H9 (cell line): Measurements from ENCODE around the gene CDR2L. TPM values are rescaled to one million over a fixed set of nuclear protein-coding genes. Genes with fewer than 3 reads are reported as not detected.

Source experiments
- DNase-seq: peaks from one replicate; pipeline ENCODE4 v3.0.0-alpha.2; 2017
- H2AFZ ChIP-seq: one replicate; pipeline ENCODE4 v1.6.1; 2013; ENCODE audit warnings: mild to moderate bottlenecking, low read length, control low read depth, moderate library complexity
- H2AK5ac ChIP-seq: 2 replicates; pipeline ENCODE4 v1.6.1; 2013; ENCODE audit warnings: low read length, control low read depth, mixed read lengths; ENCODE audit not compliant: insufficient read length
- H2BK120ac ChIP-seq: one replicate; pipeline ENCODE4 v1.6.1; 2013; ENCODE audit warnings: low read depth, mild to moderate bottlenecking, low read length, control low read depth, inconsistent platforms; ENCODE audit not compliant: poor library complexity, severe bottlenecking
- H2BK12ac ChIP-seq: 2 replicates; pipeline ENCODE4 v1.6.1; 2013; ENCODE audit warnings: low read length, control low read depth, mixed read lengths, low read depth; ENCODE audit not compliant: insufficient read length
- H2BK15ac ChIP-seq: 2 replicates; pipeline ENCODE4 v1.6.1; 2013; ENCODE audit warnings: low read depth, low read length, control low read depth
- H2BK20ac ChIP-seq: one replicate; pipeline ENCODE4 v1.6.1; 2013; ENCODE audit warnings: low read depth, mild to moderate bottlenecking, low read length, control low read depth, inconsistent platforms; ENCODE audit not compliant: poor library complexity, severe bottlenecking
- H2BK5ac ChIP-seq: 2 replicates; pipeline ENCODE4 v1.6.1; 2013; ENCODE audit warnings: low read length, control low read depth, mixed read lengths; ENCODE audit not compliant: insufficient read length
- H3K14ac ChIP-seq: 2 replicates; pipeline ENCODE4 v1.6.1; 2013; ENCODE audit warnings: low read length, control low read depth; ENCODE audit not compliant: insufficient read depth
- H3K18ac ChIP-seq: 2 replicates; pipeline ENCODE4 v1.6.1; 2013; ENCODE audit warnings: low read depth, mild to moderate bottlenecking, mixed read lengths, low read length, control low read depth; ENCODE audit not compliant: insufficient read length
- H3K23ac ChIP-seq: 2 replicates; pipeline ENCODE4 v1.6.1; 2013; ENCODE audit warnings: low read length, control low read depth, mixed read lengths, low read depth; ENCODE audit not compliant: insufficient read length
- H3K23me2 ChIP-seq: 2 replicates; pipeline ENCODE4 v1.6.1; 2013; ENCODE audit warnings: low read depth, mild to moderate bottlenecking, mixed read lengths, low read length, control low read depth; ENCODE audit not compliant: insufficient read length, poor library complexity, severe bottlenecking
- H3K27ac ChIP-seq: 2 replicates; pipeline ENCODE4 v1.5.1; 2013; ENCODE audit warnings: low read length, control low read depth, mixed read lengths, low read depth; ENCODE audit not compliant: insufficient read length
- H3K27me3 ChIP-seq: 2 replicates; pipeline ENCODE4 v1.6.1; 2013; ENCODE audit warnings: low read length, control low read depth, inconsistent platforms; ENCODE audit not compliant: insufficient read depth
- H3K4ac ChIP-seq: 2 replicates; pipeline ENCODE4 v1.6.1; 2013; ENCODE audit warnings: low read depth, mild to moderate bottlenecking, control low read depth, inconsistent platforms, low read length, moderate library complexity
- H3K4me1 ChIP-seq: 2 replicates; pipeline ENCODE4 v1.6.1; 2013; ENCODE audit warnings: low read length, control low read depth, inconsistent platforms; ENCODE audit not compliant: insufficient read depth
- H3K4me2 ChIP-seq: 2 replicates; pipeline ENCODE4 v1.6.1; 2013; ENCODE audit warnings: low read length, control low read depth, mixed read lengths; ENCODE audit not compliant: insufficient read length, insufficient read depth
- H3K56ac ChIP-seq: 2 replicates; pipeline ENCODE4 v1.6.1; 2013; ENCODE audit warnings: low read depth, mild to moderate bottlenecking, mixed read lengths, low read length, control low read depth; ENCODE audit not compliant: insufficient read length
- H3K79me1 ChIP-seq: 2 replicates; pipeline ENCODE4 v1.6.1; 2013; ENCODE audit warnings: low read depth, mild to moderate bottlenecking, moderate library complexity, low read length, control low read depth, inconsistent platforms; ENCODE audit not compliant: insufficient read depth, poor library complexity, severe bottlenecking
- H3K79me2 ChIP-seq: 2 replicates; pipeline ENCODE4 v1.6.1; 2013; ENCODE audit warnings: low read length, control low read depth, inconsistent platforms; ENCODE audit not compliant: insufficient read depth
- H3K9ac ChIP-seq: 2 replicates; pipeline ENCODE4 v1.6.1; 2013; ENCODE audit warnings: low read length, control low read depth, mixed read lengths; ENCODE audit not compliant: insufficient read length; ENCODE audit errors: extremely low read depth
- H3K9me3 ChIP-seq: one replicate; pipeline ENCODE4 v1.6.1; 2013; ENCODE audit warnings: low read depth, low read length, inconsistent platforms; ENCODE audit not compliant: control insufficient read depth
- H3T11ph ChIP-seq: one replicate; pipeline ENCODE4 v1.6.1; 2013; ENCODE audit warnings: mild to moderate bottlenecking, low read length, control low read depth, inconsistent platforms
- H4K20me1 ChIP-seq: one replicate; pipeline ENCODE4 v1.6.1; 2013; ENCODE audit not compliant: control insufficient read depth, insufficient read length, insufficient read depth
- H4K5ac ChIP-seq: 2 replicates; pipeline ENCODE4 v1.6.1; 2013; ENCODE audit warnings: low read depth, mild to moderate bottlenecking, mixed read lengths, low read length, control low read depth; ENCODE audit not compliant: insufficient read length
- H4K8ac ChIP-seq: replicated peaks from 2 replicates; pipeline ENCODE4 v1.6.1; 2013; ENCODE audit warnings: low read length, control low read depth, mixed read lengths, low read depth; ENCODE audit not compliant: insufficient read length
- H4K91ac ChIP-seq: 2 replicates; pipeline ENCODE4 v1.6.1; 2013; ENCODE audit warnings: low read depth, mild to moderate bottlenecking, moderate library complexity, mixed read lengths, low read length, control low read depth; ENCODE audit not compliant: insufficient read length
- H3K27ac Mint-ChIP-seq, 3 experiments: 2 replicates in 2 of 3; 3 replicates in 1 of 3; pipeline ENCODE4 v1.8.0; 2020 to 2021; ENCODE audit warnings: mixed read lengths in 3 of 3, mild to moderate bottlenecking in 1 of 3, moderate library complexity in 1 of 3
- H3K27me3 Mint-ChIP-seq: 2 replicates; pipeline ENCODE4 v1.8.0; 2021; ENCODE audit warnings: low read depth, mild to moderate bottlenecking, moderate library complexity, mixed read lengths
- H3K36me3 Mint-ChIP-seq, 3 experiments: 2 replicates in 2 of 3; 3 replicates in 1 of 3; pipeline ENCODE4 v1.8.0; 2020 to 2021; ENCODE audit warnings: low read depth in 3 of 3, mixed read lengths in 3 of 3; ENCODE audit not compliant: insufficient read depth in 1 of 3
- H3K4me1 Mint-ChIP-seq, 2 experiments: 2 replicates each; pipeline ENCODE4 v1.8.0; 2020; ENCODE audit warnings: mixed read lengths in 2 of 2
- H3K4me3 Mint-ChIP-seq, 2 experiments: 2 replicates in 1 of 2; 3 replicates in 1 of 2; pipeline ENCODE4 v1.8.0; 2020 to 2021; ENCODE audit warnings: mild to moderate bottlenecking in 2 of 2, mixed read lengths in 2 of 2, moderate library complexity in 1 of 2
- H3K9me3 Mint-ChIP-seq, 2 experiments: 2 replicates in 1 of 2; 3 replicates in 1 of 2; pipeline ENCODE4 v1.8.0; 2020; ENCODE audit warnings: mild to moderate bottlenecking in 2 of 2, mixed read lengths in 2 of 2, moderate library complexity in 1 of 2
- WGBS: extraction: QIAGEN DNeasy Blood & Tissue Kit; methylation state at CpG from one replicate; pipeline ENCODE4 v1.1.7; 2013; ENCODE audit warnings: missing lambda C conversion rate, low lambda C conversion rate, mixed read lengths; ENCODE audit not compliant: insufficient read length; ENCODE audit errors: extremely low coverage; 5-methylcytosine and 5-hydroxymethylcytosine counted together
- total RNA-seq: library from RNA; stranded (reverse); gene quantifications from 2 replicates; pipeline ENCODE4 v1.2.1, GENCODE V29; 2021
- TF ChIP-seq, protein P1 (sequence below): fragments of 200-600 bp; sonication (generic); conservative IDR thresholded peaks from 3 replicates; pipeline ENCODE4 v1.8.0; 2021; ENCODE audit warnings: antibody characterized with exemption, mild to moderate bottlenecking

Gene CDR2L
- total RNA-seq, 1 experiment from 2014 or later, result 23.3 TPM

DNA sequence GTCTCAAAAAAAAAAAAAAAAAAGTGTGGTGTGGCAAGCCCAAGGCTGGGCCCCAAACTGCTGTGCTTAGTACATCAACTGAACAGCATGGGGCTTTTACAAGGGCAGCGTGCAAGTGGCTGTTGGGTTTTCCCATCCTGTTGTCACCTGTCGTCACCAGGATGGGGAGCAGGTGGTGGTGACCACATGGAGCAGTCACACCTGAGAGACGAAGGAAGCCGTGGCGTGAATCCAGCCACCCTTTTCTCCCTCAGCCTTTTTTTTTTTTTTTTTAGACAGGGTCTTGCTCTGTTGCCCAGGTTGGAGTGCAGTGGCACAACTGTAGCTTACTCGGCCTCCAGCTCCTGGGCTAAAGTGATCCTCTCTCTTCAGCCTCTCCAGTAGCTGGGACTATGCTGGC, 20.9 kb downstream of the CDR2L start:
- H3K27me3 ChIP-seq, result no peaks in the 10 kb centered on the region
- H2BK12ac ChIP-seq, result no peak overlapping the region
- H2BK5ac ChIP-seq, result no peak overlapping the region
- no peaks in the 10 kb centered on the region for H3K4me1 ChIP-seq
- H2AK5ac ChIP-seq, result no peak overlapping the region
- Mint-ChIP-seq H3K4me1 (peaks cover 16 to 18% of the 10 kb centered on the region in 2 experiments), H3K4me3 (no peak overlapping the region), H3K27me3 (peaks cover 2% of the 10 kb centered on the region), H3K27ac (no peak overlapping the region), H3K9me3 (no peaks in the 10 kb centered on the region), H3K36me3 (peaks cover 2 to 20% (median 16%) of the 10 kb centered on the region in 3 experiments; a peak in 5 of 7 replicates)
- H3K56ac ChIP-seq, result no peak overlapping the region
- H2AFZ ChIP-seq, result no peak overlapping the region
- H4K5ac ChIP-seq, result no peak overlapping the region
- no peak overlapping the region for H3K14ac ChIP-seq
- H3K79me2 ChIP-seq, result no peaks in the 10 kb centered on the region
- no peak overlapping the region for H3K4me2 ChIP-seq
- H3K79me1 ChIP-seq, result no peaks in the 10 kb centered on the region
- H2BK20ac ChIP-seq, result no peak overlapping the region
- no peak for DNase-seq
- H4K20me1 ChIP-seq, result no peaks in the 10 kb centered on the region
- H3K23me2 ChIP-seq, result peaks cover 8% of the 10 kb centered on the region
- no peak overlapping the region for H2BK15ac ChIP-seq
- no peak overlapping the region for H3K18ac ChIP-seq
- no peak overlapping the region for H4K91ac ChIP-seq
- H3K9ac ChIP-seq, result no peak overlapping the region
- no peak overlapping the region for H4K8ac ChIP-seq
- H3K23ac ChIP-seq, result no peak overlapping the region
- no peaks in the 10 kb centered on the region for H3K9me3 ChIP-seq
- H3K4ac ChIP-seq, result no peak overlapping the region
- TF ChIP-seq, protein P1, sequence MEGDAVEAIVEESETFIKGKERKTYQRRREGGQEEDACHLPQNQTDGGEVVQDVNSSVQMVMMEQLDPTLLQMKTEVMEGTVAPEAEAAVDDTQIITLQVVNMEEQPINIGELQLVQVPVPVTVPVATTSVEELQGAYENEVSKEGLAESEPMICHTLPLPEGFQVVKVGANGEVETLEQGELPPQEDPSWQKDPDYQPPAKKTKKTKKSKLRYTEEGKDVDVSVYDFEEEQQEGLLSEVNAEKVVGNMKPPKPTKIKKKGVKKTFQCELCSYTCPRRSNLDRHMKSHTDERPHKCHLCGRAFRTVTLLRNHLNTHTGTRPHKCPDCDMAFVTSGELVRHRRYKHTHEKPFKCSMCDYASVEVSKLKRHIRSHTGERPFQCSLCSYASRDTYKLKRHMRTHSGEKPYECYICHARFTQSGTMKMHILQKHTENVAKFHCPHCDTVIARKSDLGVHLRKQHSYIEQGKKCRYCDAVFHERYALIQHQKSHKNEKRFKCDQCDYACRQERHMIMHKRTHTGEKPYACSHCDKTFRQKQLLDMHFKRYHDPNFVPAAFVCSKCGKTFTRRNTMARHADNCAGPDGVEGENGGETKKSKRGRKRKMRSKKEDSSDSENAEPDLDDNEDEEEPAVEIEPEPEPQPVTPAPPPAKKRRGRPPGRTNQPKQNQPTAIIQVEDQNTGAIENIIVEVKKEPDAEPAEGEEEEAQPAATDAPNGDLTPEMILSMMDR, result no peak
- no CpG with 5 or more reads among the region's 6 CpGs for WGBS
- H3T11ph ChIP-seq, result no peak overlapping the region
- H3K27ac ChIP-seq, result no peak overlapping the region
- H2BK120ac ChIP-seq, result no peak overlapping the region
